WTC11 (cell line): ENCODE measurements around the gene KIF5C. TPM values are rescaled to one million over a fixed set of nuclear protein-coding genes. Genes with fewer than 3 reads are reported as not detected.

Source experiments
- ATAC-seq: fragments of 200-7000 bp; cut with Tn5 transposase; 2 replicates; pipeline ENCODE4 v1.10.0; 2021; ENCODE audit warnings: mild to moderate bottlenecking, moderate library complexity
- CTCF ChIA-PET: fragments of 300-600 bp; sonication (Branson Sonifier 250); formaldehyde crosslinking; loops from one replicate; lab custom pipeline; 2021; ENCODE audit warnings: antibody characterized with exemption; lab: Charles Lee
- POLR2A ChIA-PET: fragments of 350-600 bp; sonication (Branson Sonifier 250); formaldehyde crosslinking; loops from one replicate; lab custom pipeline; 2021; ENCODE audit warnings: antibody characterized with exemption; lab: Charles Lee
- DNase-seq: peaks from one replicate; pipeline ENCODE4 v3.0.0; 2021; ENCODE audit warnings: low spot score
- H3K27ac Mint-ChIP-seq: 2 replicates; pipeline ENCODE4 v1.8.0; 2021; ENCODE audit warnings: mixed read lengths
- H3K27me3 Mint-ChIP-seq: 2 replicates; pipeline ENCODE4 v1.8.0; 2021; ENCODE audit warnings: low read depth, mild to moderate bottlenecking, moderate library complexity, mixed read lengths
- H3K36me3 Mint-ChIP-seq: 2 replicates; pipeline ENCODE4 v1.8.0; 2021; ENCODE audit warnings: mixed read lengths
- H3K4me1 Mint-ChIP-seq: 2 replicates; pipeline ENCODE4 v1.8.0; 2022; ENCODE audit warnings: mixed read lengths
- H3K4me3 Mint-ChIP-seq: 2 replicates; pipeline ENCODE4 v1.8.0; 2021; ENCODE audit warnings: mild to moderate bottlenecking, moderate library complexity, mixed read lengths
- H3K9me3 Mint-ChIP-seq: 2 replicates; pipeline ENCODE4 v1.8.0; 2021; ENCODE audit warnings: mixed read lengths
- ATF6 ChIP-seq: sonication (generic); formaldehyde crosslinking; IDR thresholded peaks from 2 replicates; pipeline ENCODE4 v1.8.1; 2023; ENCODE audit warnings: mild to moderate bottlenecking, missing genetic modification reagents
- CREB1 ChIP-seq: sonication (generic); formaldehyde crosslinking; IDR thresholded peaks from 2 replicates; pipeline ENCODE4 v1.8.0; 2023; ENCODE audit warnings: mild to moderate bottlenecking, missing genetic modification reagents
- E2F4 ChIP-seq: sonication (generic); formaldehyde crosslinking; IDR thresholded peaks from 2 replicates; pipeline ENCODE4 v1.8.1; 2022; ENCODE audit warnings: low read depth, mild to moderate bottlenecking, moderate library complexity, missing genetic modification reagents, borderline replicate concordance
- ELF4 ChIP-seq: sonication (generic); formaldehyde crosslinking; IDR thresholded peaks from 2 replicates; pipeline ENCODE4 v1.8.1; 2022; ENCODE audit warnings: low read depth, mild to moderate bottlenecking, moderate library complexity, missing genetic modification reagents
- EMX1 ChIP-seq: fragments of 250-450 bp; sonication (Bioruptor Pico); IDR thresholded peaks from 2 replicates; pipeline ENCODE4 v1.8.0; 2021; ENCODE audit warnings: mild to moderate bottlenecking
- FOXP4 ChIP-seq: sonication (generic); formaldehyde crosslinking; IDR thresholded peaks from 2 replicates; pipeline ENCODE4 v1.8.0; 2022; ENCODE audit warnings: mild to moderate bottlenecking, missing genetic modification reagents
- GABPB1 ChIP-seq: sonication (generic); formaldehyde crosslinking; IDR thresholded peaks from 2 replicates; pipeline ENCODE4 v1.8.1; 2023; ENCODE audit warnings: mild to moderate bottlenecking, missing genetic modification reagents
- IRF1 ChIP-seq: sonication (generic); formaldehyde crosslinking; IDR thresholded peaks from 2 replicates; pipeline ENCODE4 v1.8.0; 2023; ENCODE audit warnings: missing genetic modification reagents
- IRF2 ChIP-seq: sonication (generic); formaldehyde crosslinking; IDR thresholded peaks from 2 replicates; pipeline ENCODE4 v1.8.0; 2022; ENCODE audit warnings: low read depth, missing genetic modification reagents, borderline replicate concordance
- MAX ChIP-seq: sonication (generic); formaldehyde crosslinking; IDR thresholded peaks from 2 replicates; pipeline ENCODE4 v1.8.0; 2022; ENCODE audit warnings: mild to moderate bottlenecking, missing genetic modification reagents
- NFE2L1 ChIP-seq: sonication (generic); formaldehyde crosslinking; IDR thresholded peaks from 2 replicates; pipeline ENCODE4 v1.8.1; 2023; ENCODE audit warnings: missing genetic modification reagents
- OVOL2 ChIP-seq: fragments of 250-450 bp; sonication (Bioruptor Pico); IDR thresholded peaks from 2 replicates; pipeline ENCODE4 v1.9.0; 2021; ENCODE audit warnings: mild to moderate bottlenecking, borderline replicate concordance
- PREB ChIP-seq: sonication (generic); formaldehyde crosslinking; IDR thresholded peaks from 2 replicates; pipeline ENCODE4 v1.8.1; 2022; ENCODE audit warnings: mild to moderate bottlenecking, missing genetic modification reagents, moderate library complexity, borderline replicate concordance
- TEAD4 ChIP-seq: sonication (generic); formaldehyde crosslinking; IDR thresholded peaks from 2 replicates; pipeline ENCODE4 v1.8.0; 2022; ENCODE audit warnings: mild to moderate bottlenecking, missing genetic modification reagents
- ZMAT4 ChIP-seq: fragments of 250-450 bp; sonication (Bioruptor Pico); IDR thresholded peaks from 2 replicates; pipeline ENCODE4 v1.9.0; 2021; ENCODE audit warnings: mild to moderate bottlenecking
- ZNF263 ChIP-seq: sonication (generic); formaldehyde crosslinking; IDR thresholded peaks from 2 replicates; pipeline ENCODE4 v1.8.1; 2022; ENCODE audit warnings: low read depth, mild to moderate bottlenecking, moderate library complexity, missing genetic modification reagents
- ZNF317 ChIP-seq: sonication (generic); formaldehyde crosslinking; IDR thresholded peaks from 2 replicates; pipeline ENCODE4 v1.8.1; 2023; ENCODE audit warnings: low read depth, mild to moderate bottlenecking, moderate library complexity, missing genetic modification reagents, borderline replicate concordance
- ZNF416 ChIP-seq: fragments of 250-450 bp; sonication (Bioruptor Pico); IDR thresholded peaks from 2 replicates; pipeline ENCODE4 v1.9.0; 2021; ENCODE audit warnings: mild to moderate bottlenecking, inconsistent platforms
- ZNF671 ChIP-seq: fragments of 250-450 bp; sonication (Bioruptor Pico); IDR thresholded peaks from 2 replicates; pipeline ENCODE4 v1.8.0; 2021; ENCODE audit warnings: mild to moderate bottlenecking
- ZSCAN18 ChIP-seq: fragments of 250-450 bp; sonication (Bioruptor Pico); IDR thresholded peaks from 2 replicates; pipeline ENCODE4 v2.1.2; 2022; ENCODE audit warnings: mild to moderate bottlenecking, moderate library complexity
- total RNA-seq: library from RNA; stranded (reverse); gene quantifications from 3 replicates; pipeline ENCODE4 v1.2.3, GENCODE V29; 2021
- TF ChIP-seq, protein P1 (sequence below): sonication (generic); formaldehyde crosslinking; IDR thresholded peaks from 2 replicates; pipeline ENCODE4 v1.8.1; 2022; ENCODE audit warnings: missing genetic modification reagents, borderline replicate concordance
- TF ChIP-seq, protein P2 (sequence below): sonication (generic); formaldehyde crosslinking; conservative IDR thresholded peaks from 2 replicates; pipeline ENCODE4 v1.8.1; 2022; ENCODE audit warnings: mild to moderate bottlenecking, missing genetic modification reagents
- TF ChIP-seq, protein P3 (sequence below): sonication (generic); formaldehyde crosslinking; conservative IDR thresholded peaks from 2 replicates; pipeline ENCODE4 v1.8.1; 2023; ENCODE audit warnings: mild to moderate bottlenecking, low read depth, missing genetic modification reagents, moderate library complexity

Gene KIF5C
- total RNA-seq, 1 experiment from 2014 or later: 73.5 TPM

DNA sequence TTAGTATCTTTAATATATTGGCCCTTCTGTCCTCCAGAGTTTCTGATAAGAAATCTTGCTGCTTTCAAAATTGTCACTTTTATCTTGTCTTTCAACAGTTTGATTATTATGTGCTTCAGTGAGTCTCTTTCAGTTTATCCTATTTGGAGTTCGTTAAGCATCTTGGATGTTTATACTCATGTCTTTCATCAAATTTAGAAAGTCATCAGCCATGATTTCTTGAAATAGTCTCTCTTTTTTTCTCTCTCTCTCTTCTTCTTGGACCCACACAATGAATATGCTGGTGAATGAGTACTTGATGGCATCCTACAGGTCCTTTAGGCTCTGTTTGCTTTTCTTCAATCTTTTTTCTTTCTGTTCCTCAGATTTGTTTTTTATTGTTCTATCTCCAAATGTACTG, 26.9 kb upstream of the KIF5C start (continued):
- TF ChIP-seq PREB (CRISPR knock-in tag) (no peak), EMX1 (CRISPR knock-in tag) (no peak), ZNF317 (no peak), CREB1 (CRISPR knock-in tag) (no peak), OVOL2 (CRISPR knock-in tag) (no peak), ZNF671 (CRISPR knock-in tag) (no peak), GABPB1 (CRISPR knock-in tag) (no peak), ATF6 (CRISPR knock-in tag) (no peak), FOXP4 (CRISPR knock-in tag) (no peak), IRF2 (CRISPR knock-in tag) (no peak), E2F4 (no peak), ZNF416 (no peak), ZSCAN18 (no peak), ZNF263 (CRISPR knock-in tag) (no peak), ZMAT4 (CRISPR knock-in tag) (no peak)
- TF ChIP-seq, protein P1, sequence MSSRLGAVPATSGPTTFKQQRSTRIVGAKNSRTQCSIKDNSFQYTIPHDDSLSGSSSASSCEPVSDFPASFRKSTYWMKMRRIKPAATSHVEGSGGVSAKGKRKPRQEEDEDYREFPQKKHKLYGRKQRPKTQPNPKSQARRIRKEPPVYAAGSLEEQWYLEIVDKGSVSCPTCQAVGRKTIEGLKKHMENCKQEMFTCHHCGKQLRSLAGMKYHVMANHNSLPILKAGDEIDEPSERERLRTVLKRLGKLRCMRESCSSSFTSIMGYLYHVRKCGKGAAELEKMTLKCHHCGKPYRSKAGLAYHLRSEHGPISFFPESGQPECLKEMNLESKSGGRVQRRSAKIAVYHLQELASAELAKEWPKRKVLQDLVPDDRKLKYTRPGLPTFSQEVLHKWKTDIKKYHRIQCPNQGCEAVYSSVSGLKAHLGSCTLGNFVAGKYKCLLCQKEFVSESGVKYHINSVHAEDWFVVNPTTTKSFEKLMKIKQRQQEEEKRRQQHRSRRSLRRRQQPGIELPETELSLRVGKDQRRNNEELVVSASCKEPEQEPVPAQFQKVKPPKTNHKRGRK: no peak
- TF ChIP-seq, protein P2, sequence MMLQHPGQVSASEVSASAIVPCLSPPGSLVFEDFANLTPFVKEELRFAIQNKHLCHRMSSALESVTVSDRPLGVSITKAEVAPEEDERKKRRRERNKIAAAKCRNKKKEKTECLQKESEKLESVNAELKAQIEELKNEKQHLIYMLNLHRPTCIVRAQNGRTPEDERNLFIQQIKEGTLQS: no peak

GRCh38 chr2:148853458-148853857, 21.6 kb upstream of the KIF5C start:
- H3K27me3 Mint-ChIP-seq: peaks cover 3% of the 10 kb centered on the region; the same call in 1 of the 2 replicates
- no peaks in the 10 kb centered on the region for H3K36me3 Mint-ChIP-seq
- H3K4me3 Mint-ChIP-seq: no peak overlapping the region
- no peak overlapping the region for H3K27ac Mint-ChIP-seq
- DNase-seq: no peak
- ChIA-PET CTCF (no interaction called here), POLR2A (no interaction called here)
- ATAC-seq: no peak
- 0 out of 2 replicates have a peak, but pooled peaks cover 3% of the 10 kb centered on the region for H3K4me1 Mint-ChIP-seq
- peaks cover 3% of the 10 kb centered on the region; the same call in 1 of the 2 replicates for H3K9me3 Mint-ChIP-seq
- TF ChIP-seq IRF1 (CRISPR knock-in tag) (no peak), NFE2L1 (CRISPR knock-in tag) (no peak), TEAD4 (no peak), MAX (no peak), ELF4 (CRISPR knock-in tag) (no peak)
- TF ChIP-seq, protein P3, sequence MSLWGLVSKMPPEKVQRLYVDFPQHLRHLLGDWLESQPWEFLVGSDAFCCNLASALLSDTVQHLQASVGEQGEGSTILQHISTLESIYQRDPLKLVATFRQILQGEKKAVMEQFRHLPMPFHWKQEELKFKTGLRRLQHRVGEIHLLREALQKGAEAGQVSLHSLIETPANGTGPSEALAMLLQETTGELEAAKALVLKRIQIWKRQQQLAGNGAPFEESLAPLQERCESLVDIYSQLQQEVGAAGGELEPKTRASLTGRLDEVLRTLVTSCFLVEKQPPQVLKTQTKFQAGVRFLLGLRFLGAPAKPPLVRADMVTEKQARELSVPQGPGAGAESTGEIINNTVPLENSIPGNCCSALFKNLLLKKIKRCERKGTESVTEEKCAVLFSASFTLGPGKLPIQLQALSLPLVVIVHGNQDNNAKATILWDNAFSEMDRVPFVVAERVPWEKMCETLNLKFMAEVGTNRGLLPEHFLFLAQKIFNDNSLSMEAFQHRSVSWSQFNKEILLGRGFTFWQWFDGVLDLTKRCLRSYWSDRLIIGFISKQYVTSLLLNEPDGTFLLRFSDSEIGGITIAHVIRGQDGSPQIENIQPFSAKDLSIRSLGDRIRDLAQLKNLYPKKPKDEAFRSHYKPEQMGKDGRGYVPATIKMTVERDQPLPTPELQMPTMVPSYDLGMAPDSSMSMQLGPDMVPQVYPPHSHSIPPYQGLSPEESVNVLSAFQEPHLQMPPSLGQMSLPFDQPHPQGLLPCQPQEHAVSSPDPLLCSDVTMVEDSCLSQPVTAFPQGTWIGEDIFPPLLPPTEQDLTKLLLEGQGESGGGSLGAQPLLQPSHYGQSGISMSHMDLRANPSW (CRISPR knock-in tag): no peak
